DND-41 (cell line): Measurements from ENCODE around the gene LMX1B.

ENCODE experiments used
- CTCF ChIP-seq: IDR thresholded peaks from 2 replicates; pipeline ENCODE4 v1.5.1; 2012; ENCODE audit warnings: borderline replicate concordance, low read length, moderate library complexity, mild to moderate bottlenecking; ENCODE audit not compliant: poor library complexity, severe bottlenecking; ENCODE audit errors: extremely low read depth
- EZH2 ChIP-seq: IDR thresholded peaks from 3 replicates; pipeline ENCODE4 v1.6.1; 2012; ENCODE audit warnings: borderline replicate concordance, low read depth, mild to moderate bottlenecking, moderate library complexity, low read length, inconsistent platforms; ENCODE audit not compliant: severe bottlenecking

- TF ChIP-seq CTCF, result no peak
- no peak for TF ChIP-seq EZH2
Measured at GRCh38 chr9:126671983-126672382, 58.3 kb downstream of the LMX1B start.
